ENCODE measurements around the gene MYMK.
A peak's percentile ranks its signal among the peaks of the same experiment; 100 is the strongest.

MYMK gene

GRCh38 chr9:133516256-133516960 lies 8.4 kb downstream of the MYMK start:
- DNase-seq, result no peak

- DNase-seq, result no peak
Measured at GRCh38 chr9:133515615-133516255, 9.0 kb downstream of the MYMK start.

GRCh38 chr9:133515240-133515610 lies 9.5 kb downstream of the MYMK start:
- DNase-seq, result no peak

GRCh38 chr9:133514460-133515239 lies 10.1 kb downstream of the MYMK start:
- no peak for DNase-seq

GRCh38 chr9:133513214-133514100 lies 11.3 kb downstream of the MYMK start:
- no peak for DNase-seq

GRCh38 chr9:133512253-133513213 lies 12.2 kb downstream of the MYMK start:
- no peak for DNase-seq

GRCh38 chr9:133511607-133512006 lies 13.2 kb downstream of the MYMK start:
- DNase-seq, result no peak

GRCh38 chr9:133510926-133511505 lies 13.7 kb downstream of the MYMK start:
- no peak for DNase-seq

- DNase-seq, result peak; percentile 36
Measured at GRCh38 chr9:133509179-133510083, 15.3 kb downstream of the MYMK start.

- DNase-seq, result no peak
Measured at GRCh38 chr9:133508046-133508445, 16.7 kb downstream of the MYMK start.

- DNase-seq, result no peak
Measured at GRCh38 chr9:133507246-133507965, 17.4 kb downstream of the MYMK start.

- DNase-seq, result no peak
Measured at GRCh38 chr9:133506653-133507038, 18.1 kb downstream of the MYMK start.

GRCh38 chr9:133505901-133506652 lies 18.7 kb downstream of the MYMK start:
- no peak for DNase-seq

GRCh38 chr9:133505186-133505830 lies 19.5 kb downstream of the MYMK start:
- no peak for DNase-seq

- DNase-seq, result no peak
Measured at GRCh38 chr9:133502112-133502511, 22.6 kb downstream of the MYMK start.

GRCh38 chr9:133499892-133500270 lies 24.9 kb downstream of the MYMK start:
- DNase-seq, result no peak

GRCh38 chr9:133499132-133499891 lies 25.4 kb downstream of the MYMK start:
- no peak for DNase-seq

Measured in NCI-H1436 (cell line).